HT-29 (cell line): ENCODE measurements around the gene STRIT1. TPM values are rescaled to one million over a fixed set of nuclear protein-coding genes. Genes with fewer than 3 reads are reported as not detected.
"Not testable (repeated sequence)": the region's sequence is repeated elsewhere in the genome, so short reads cannot be mapped to it uniquely, and the experiment has no call there.

Source experiments
- DNase-seq: peaks from one replicate; pipeline ENCODE4 v3.0.0-alpha.2; 2015; ENCODE audit warnings: low spot score
- total RNA-seq: library from RNA; depleted of rRNA; stranded (reverse); fragments of >200 nt; shearing (Covaris generic); gene quantifications from 2 replicates; pipeline ENCODE4 v1.2.3, GENCODE V29; 2014; rRNA removed

The STRIT1 gene
- total RNA-seq, 1 experiment from 2014 or later: not detected

- DNase-seq: no peak
These were observed 22.2 kb downstream of the STRIT1 start for GRCh38 chr3:155271343-155271613.

GRCh38 chr3:155270485-155271342 is 22.8 kb downstream of the STRIT1 start:
- DNase-seq: no peak

- peak; percentile 27 for DNase-seq
These were observed 23.4 kb downstream of the STRIT1 start for GRCh38 chr3:155270063-155270462.

GRCh38 chr3:155262855-155263254 is 30.6 kb downstream of the STRIT1 start:
- not testable (repeated sequence) for DNase-seq

- DNase-seq: no peak
These were observed 31.2 kb downstream of the STRIT1 start for GRCh38 chr3:155262295-155262694.

GRCh38 chr3:155254445-155254844 is 39.0 kb downstream of the STRIT1 start:
- DNase-seq: no peak

GRCh38 chr3:155252535-155252934 is 40.9 kb downstream of the STRIT1 start:
- no peak for DNase-seq

GRCh38 chr3:155252021-155252420 is 41.5 kb downstream of the STRIT1 start:
- no peak for DNase-seq

GRCh38 chr3:155248531-155249187 is 44.8 kb downstream of the STRIT1 start:
- DNase-seq: no peak

GRCh38 chr3:155244699-155245098 is 48.8 kb downstream of the STRIT1 start:
- no peak for DNase-seq

- DNase-seq: no peak
These were observed 49.3 kb downstream of the STRIT1 start for GRCh38 chr3:155244216-155244615.

GRCh38 chr3:155243512-155243921 is 50.0 kb downstream of the STRIT1 start:
- no peak for DNase-seq

GRCh38 chr3:155242342-155242741 is 51.1 kb downstream of the STRIT1 start:
- DNase-seq: no peak

GRCh38 chr3:155241579-155241978 is 51.9 kb downstream of the STRIT1 start:
- DNase-seq: no peak

Other genes starting within 250 kb of the STRIT1 start
- 0.03 TPM in 1 of 2 replicates, not detected in the other for gene MME, start 213.4 kb downstream of the STRIT1 start, total RNA-seq